GM18858 (cell line): Measurements from ENCODE around the gene AMMECR1.
"Not testable (repeated sequence)": the region's sequence is repeated elsewhere in the genome, so short reads cannot be mapped to it uniquely, and the experiment has no call there.

ENCODE experiments used
- ATAC-seq: cut with Tn5 transposase; IDR thresholded peaks from one replicate; pipeline ENCODE4 v1.9.1; 2021; ENCODE audit not compliant: unreplicated experiment

Gene AMMECR1

GRCh38 chrX:110173192-110174175, 144.4 kb downstream of the AMMECR1 start:
- ATAC-seq: no peak

- peak; percentile 98 for ATAC-seq
Measured at GRCh38 chrX:110172215-110172614, 145.7 kb downstream of the AMMECR1 start.

GRCh38 chrX:110171442-110171841, 146.4 kb downstream of the AMMECR1 start:
- ATAC-seq: no peak

- no peak for ATAC-seq
Measured at GRCh38 chrX:110170029-110170428, 147.9 kb downstream of the AMMECR1 start.

GRCh38 chrX:110168585-110168984, 149.3 kb downstream of the AMMECR1 start:
- ATAC-seq: no peak

GRCh38 chrX:110167952-110168451, 149.9 kb downstream of the AMMECR1 start:
- ATAC-seq: no peak

GRCh38 chrX:110163488-110163887, 154.4 kb downstream of the AMMECR1 start:
- ATAC-seq: no peak

GRCh38 chrX:110162867-110163266, 155.0 kb downstream of the AMMECR1 start:
- no peak for ATAC-seq

GRCh38 chrX:110162131-110162530, 155.8 kb downstream of the AMMECR1 start:
- ATAC-seq: no peak

GRCh38 chrX:110161361-110161686, 156.6 kb downstream of the AMMECR1 start:
- ATAC-seq: no peak

GRCh38 chrX:110159865-110160264, 158.0 kb downstream of the AMMECR1 start:
- no peak for ATAC-seq

GRCh38 chrX:110159235-110159634, 158.7 kb downstream of the AMMECR1 start:
- ATAC-seq: no peak

- ATAC-seq: no peak
Measured at GRCh38 chrX:110157444-110157843, 160.4 kb downstream of the AMMECR1 start.

- no peak for ATAC-seq
Measured at GRCh38 chrX:110156167-110156754, 161.6 kb downstream of the AMMECR1 start.

GRCh38 chrX:110155759-110156158, 162.1 kb downstream of the AMMECR1 start:
- ATAC-seq: no peak

- not testable (repeated sequence) for ATAC-seq
Measured at GRCh38 chrX:110154328-110154727, 163.6 kb downstream of the AMMECR1 start.

- no peak for ATAC-seq
Measured at GRCh38 chrX:110153896-110154295, 164.0 kb downstream of the AMMECR1 start.

- ATAC-seq: no peak
Measured at GRCh38 chrX:110153244-110153643, 164.6 kb downstream of the AMMECR1 start.

- peak; percentile 52 for ATAC-seq
Measured at GRCh38 chrX:110146521-110146920, 171.4 kb downstream of the AMMECR1 start.

GRCh38 chrX:110145854-110146253, 172.0 kb downstream of the AMMECR1 start:
- peak; percentile 52 for ATAC-seq

- ATAC-seq: no peak
Measured at GRCh38 chrX:110145311-110145710, 172.6 kb downstream of the AMMECR1 start.
